ENCODE results near the gene ITPR2.
"Not testable (repeated sequence)": the region's sequence is repeated elsewhere in the genome, so short reads cannot be mapped to it uniquely, and the experiment has no call there.

The ITPR2 gene

DNA sequence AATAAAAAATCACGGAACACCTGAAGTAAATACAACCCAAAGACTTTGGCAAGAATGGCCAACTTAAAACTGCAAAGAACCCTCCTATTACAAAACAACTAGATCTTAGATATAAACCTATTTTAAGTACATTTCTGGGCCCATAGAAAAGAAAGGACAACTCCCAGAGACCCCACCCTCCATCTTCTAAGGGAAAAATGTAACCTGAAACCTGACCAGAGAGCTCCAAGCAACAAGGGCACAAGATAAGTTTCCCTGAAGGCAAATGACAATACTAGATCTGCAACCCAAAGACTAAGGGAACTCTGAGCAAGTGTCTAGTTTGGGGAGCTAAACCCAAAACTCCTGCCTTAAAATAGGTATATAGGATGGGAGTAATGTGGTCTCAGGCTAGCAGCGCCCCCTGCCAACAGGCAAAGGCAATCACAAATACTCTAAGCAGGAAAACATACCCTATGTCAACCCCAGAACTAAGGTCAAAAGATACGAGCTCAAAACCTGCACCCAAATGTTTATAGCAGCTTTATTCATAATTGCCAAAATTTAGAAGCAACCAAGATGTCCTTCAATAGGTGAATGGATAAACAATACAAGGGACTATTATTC is 218.9 kb downstream of the ITPR2 start:
- peak; percentile 40 for DNase-seq

DNA sequence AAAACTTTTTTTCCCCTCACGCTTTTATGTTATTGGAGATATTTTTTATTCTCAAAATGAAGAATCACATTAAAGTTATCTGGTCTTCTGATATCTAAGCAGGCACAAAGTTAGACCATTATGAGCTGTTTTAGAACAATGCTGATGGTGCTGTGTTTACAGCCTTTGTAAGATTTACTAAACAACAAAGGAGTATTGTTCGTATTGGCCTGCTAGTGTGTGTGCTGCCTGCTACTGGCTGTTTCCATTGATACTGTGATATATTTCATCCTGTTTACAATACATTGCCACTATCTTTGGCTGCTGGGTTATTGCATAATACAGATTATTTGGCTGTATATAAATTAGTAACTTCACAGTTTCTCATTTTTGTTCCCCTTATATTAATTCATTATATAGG is 220.8 kb downstream of the ITPR2 start:
- DNase-seq: no peak

- DNase-seq: no peak
Measured at GRCh38 chr12:26611598-26611997, 221.4 kb downstream of the ITPR2 start.

DNA sequence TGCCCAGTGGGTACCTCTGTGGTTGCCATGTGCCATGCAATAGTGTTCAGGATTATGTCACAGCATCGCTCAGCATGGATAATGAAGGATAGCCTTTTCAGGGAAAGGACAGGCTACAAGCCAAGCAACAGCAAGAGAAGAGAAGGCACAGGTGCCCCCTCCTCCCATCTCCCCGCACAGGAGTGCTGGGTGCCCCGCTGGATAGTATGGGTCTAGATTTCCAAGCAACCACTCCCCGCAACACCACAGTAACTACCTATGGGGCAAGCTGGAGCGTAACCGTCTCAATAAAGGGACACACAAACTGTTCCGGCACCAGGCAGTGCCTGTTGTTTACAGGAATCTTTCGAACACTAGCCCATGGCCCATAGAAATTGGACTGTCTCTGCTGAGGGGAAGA is 222.2 kb downstream of the ITPR2 start:
- no peak for DNase-seq

DNA sequence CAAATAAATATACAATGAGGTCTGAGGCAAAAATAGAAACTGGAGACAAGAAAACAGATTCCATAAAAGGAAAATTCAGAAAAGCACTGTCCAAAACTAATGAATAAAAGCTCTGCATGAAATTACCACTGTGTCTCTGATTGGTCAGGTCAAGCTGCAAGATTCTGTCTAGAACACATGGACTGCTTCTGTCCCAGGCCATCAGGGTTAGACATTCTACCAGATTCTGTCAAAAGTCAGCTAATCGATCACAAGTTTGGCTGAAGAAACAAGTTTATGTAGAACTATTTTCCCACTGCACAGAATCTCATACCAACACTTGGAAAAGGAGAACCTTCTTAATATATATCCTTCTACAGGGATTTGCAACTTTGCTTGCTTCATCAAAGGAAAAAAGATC is 223.0 kb downstream of the ITPR2 start:
- DNase-seq: no peak

GRCh38 chr12:26608706-26609105 is 224.3 kb downstream of the ITPR2 start:
- no peak for DNase-seq

GRCh38 chr12:26608273-26608672 is 224.7 kb downstream of the ITPR2 start:
- DNase-seq: no peak

GRCh38 chr12:26606911-26607310 is 226.1 kb downstream of the ITPR2 start:
- no peak for DNase-seq

DNA sequence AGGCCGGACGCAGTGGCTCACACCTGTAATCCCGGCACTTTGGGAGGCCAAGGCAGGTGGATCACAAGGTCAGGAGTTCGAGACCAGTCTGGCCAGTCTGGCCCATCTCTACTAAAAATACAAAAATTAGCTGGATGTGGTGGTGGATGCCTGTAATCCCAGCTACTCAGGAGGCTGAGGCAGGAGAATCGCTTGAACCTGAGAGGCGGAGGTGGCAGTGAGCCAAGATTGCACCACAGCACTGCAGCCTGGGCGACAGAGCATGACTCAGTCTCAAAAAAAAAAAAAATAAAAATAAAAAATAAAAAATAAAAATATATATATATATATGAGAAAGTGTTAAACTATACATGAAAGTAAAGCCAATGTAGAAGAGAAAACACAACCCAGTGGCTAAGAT is 228.2 kb downstream of the ITPR2 start:
- not testable (repeated sequence) for DNase-seq

- DNase-seq: no peak
Measured at GRCh38 chr12:26599096-26599695, 233.8 kb downstream of the ITPR2 start.

- DNase-seq: no peak
Measured at GRCh38 chr12:26595806-26596205, 237.2 kb downstream of the ITPR2 start.

- DNase-seq: no peak
Measured at GRCh38 chr12:26580619-26581018, 252.4 kb downstream of the ITPR2 start.

DNA sequence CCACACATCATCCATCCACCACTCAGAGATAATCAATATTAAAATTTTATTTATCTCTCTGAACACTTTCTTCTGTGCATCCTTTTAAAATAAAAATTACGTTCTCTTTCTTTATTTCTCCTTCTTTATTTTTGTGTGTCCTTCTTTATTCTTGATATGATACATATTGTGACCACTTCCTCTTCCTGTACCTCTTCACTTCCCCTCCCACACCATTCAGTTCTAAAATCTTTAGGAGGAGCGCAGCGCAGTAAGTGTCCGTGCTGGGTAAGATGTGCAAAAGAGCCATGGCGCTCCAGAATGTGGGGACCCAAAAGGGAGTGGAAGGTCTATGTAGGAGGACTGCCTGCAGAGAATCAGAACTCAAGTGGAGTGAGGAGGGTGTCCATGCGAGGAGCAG is 256.7 kb downstream of the ITPR2 start:
- DNase-seq: no peak

DNA sequence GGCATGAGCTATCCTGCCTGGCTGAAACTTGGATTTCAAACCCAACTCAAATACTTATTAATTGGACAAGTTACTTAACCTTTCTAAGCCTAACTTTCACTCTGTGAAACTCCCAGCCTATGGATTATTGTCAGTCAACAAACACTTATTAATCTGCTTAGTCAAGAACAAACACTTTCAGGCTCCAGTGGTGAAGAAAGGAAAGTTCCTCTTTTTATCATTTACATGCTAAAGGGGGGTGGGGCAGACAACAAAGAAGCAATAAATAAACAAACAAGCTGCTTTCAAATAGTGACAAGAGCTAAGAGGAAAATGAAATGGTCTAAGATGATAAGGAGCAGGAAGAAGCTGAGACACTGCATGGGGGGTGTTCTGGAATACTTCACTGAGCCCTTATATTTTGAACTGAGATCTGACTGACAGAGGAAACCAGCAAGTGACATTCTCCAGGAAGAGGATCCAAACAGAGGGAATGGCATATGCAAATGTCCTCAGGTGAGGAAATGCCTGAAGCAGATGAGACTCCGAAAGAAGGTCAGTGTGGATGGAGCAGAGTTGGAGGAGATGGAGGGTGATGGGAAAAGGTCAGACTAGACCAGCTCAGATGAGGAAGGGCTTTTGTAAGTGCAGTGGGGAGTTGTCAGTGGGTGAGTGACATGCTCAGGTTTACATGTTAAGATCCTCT is 259.6 kb downstream of the ITPR2 start:
- no peak for DNase-seq

DNA sequence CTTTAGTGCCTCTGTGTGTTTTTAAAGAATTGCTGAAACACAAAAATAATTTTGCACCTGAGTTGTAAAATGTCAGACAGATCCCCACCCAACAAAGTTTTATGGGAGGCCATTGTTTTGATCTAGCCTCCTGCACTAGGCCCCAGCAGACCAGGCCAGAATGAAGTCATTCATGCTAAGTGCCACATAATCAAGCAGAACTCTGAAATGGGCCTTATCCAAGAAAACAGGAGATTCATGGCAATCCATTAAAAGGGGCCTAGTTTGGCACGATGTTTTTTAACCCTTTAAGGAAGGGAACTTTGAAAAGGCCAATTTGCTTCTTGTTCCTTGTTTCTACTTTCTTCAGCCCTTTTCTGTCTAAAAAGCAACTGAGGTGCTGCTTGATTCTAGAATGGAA is 260.9 kb downstream of the ITPR2 start:
- no peak for DNase-seq

DNA sequence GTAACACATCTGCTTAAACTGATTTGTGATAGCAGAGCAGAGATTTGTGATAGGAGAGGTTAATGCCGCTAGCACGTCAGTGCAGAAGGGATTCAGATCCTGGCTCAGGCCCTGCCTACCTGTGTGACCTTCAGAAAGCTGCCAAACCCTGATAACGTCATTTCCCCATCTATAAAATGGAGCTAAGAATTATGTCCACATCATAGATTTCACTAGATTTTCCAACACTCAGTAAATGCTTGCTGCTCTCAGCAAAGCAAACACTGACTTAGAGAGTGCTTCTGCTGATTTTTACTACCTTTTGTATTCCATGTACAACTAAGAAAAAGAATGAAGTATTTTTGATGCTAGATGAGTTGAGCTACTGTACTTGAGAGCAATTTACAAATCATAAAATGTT is 261.4 kb downstream of the ITPR2 start:
- no peak for DNase-seq

DNA sequence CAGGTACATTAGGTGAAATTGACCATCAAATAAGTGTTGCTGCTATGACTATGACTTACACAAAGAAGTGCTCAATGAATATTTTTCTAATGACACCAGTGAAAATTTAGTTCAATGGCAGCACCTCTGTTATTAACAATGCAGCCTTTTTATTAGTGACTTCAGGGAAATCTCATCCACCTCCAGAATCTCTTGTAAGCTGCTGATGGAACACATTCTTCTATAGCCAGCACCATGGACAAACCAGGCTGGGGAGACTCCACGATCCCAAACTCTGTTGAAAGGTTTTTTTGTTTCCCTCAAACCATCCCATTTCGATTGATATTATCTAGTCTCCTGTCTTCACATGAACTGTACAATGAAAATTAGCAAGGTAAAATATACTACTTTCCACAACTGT is 265.9 kb downstream of the ITPR2 start:
- DNase-seq: no peak

GRCh38 chr12:26566675-26567074 is 266.3 kb downstream of the ITPR2 start:
- DNase-seq: peak; percentile 35

DNA sequence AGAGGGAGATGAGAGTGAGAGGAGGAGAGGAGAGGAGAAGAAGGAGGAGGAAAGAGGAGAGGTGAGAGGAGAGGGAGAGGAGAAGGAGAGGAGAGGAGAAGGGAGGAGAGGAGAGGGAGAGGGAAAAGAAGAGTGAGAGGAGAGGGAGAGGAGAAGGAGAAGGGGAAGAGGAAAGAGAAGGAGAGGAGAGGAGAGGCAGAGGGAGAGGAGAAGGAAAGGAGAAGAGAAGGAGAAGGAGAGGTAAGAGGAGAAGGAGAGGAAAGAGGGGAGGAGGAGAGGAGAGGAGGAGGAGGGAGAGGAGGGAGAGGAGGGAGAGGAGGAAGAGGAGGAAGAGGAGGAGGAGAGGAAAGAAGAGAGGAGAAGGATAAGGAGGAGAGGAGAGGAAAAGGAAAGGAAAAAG is 266.8 kb downstream of the ITPR2 start:
- DNase-seq: no peak

DNA sequence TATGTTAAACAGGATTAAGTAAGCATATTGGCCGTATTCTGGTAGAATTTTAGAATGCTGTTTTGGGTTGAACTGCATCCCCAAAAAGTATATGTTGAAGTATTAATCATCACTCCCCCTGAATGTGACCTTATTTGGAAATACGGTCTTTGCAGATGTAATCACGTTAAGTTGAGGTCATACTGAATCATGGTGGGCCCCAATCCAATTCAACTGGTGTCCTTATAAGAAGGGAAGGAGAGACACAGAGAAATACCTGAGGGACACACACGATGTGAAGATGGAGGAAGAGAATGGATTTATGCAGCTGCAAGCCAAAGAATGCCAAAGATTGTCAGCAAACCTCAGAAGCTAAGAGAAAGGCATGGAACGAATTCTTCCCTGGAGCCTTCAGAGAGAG is 268.6 kb downstream of the ITPR2 start:
- no peak for DNase-seq

DNA sequence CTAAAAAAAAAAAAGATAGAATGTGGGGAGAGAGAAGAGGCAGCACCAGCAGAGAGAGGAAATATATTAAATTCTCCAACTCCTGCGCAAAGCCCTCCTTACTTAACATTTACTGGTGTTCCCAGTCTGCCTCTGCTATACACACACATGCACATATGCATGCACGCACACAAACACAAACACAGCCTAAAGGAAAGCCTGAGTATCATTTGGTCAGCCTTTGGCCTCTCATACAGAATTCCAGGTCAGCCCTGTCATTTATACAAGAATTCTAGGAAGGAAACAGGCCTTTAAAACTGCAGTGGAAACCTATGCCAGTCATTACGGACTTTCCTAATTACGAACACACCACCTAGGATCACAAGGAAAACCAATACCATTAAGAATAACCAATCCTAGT is 269.4 kb downstream of the ITPR2 start:
- no peak for DNase-seq

GRCh38 chr12:26557326-26557725 is 275.7 kb downstream of the ITPR2 start:
- no peak for DNase-seq

DNA sequence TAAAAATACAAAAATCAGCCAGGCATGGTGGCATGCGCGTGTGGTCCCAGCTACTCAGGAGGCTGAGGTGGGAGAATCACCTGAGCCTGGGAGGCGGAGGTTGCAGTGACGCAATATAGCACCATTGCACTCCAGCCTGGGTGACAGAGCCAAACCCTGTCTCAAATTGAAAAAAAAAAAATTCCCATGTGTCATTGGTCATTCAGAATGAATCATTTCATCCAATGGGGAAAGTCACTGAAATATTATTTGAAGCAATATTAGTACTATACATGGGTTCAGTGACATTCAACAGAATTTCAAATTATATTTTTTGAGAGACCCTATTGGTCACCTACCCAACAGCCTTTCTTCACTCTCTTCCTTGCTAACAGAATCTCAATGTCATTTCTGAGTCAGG is 276.1 kb downstream of the ITPR2 start:
- no peak for DNase-seq

DNA sequence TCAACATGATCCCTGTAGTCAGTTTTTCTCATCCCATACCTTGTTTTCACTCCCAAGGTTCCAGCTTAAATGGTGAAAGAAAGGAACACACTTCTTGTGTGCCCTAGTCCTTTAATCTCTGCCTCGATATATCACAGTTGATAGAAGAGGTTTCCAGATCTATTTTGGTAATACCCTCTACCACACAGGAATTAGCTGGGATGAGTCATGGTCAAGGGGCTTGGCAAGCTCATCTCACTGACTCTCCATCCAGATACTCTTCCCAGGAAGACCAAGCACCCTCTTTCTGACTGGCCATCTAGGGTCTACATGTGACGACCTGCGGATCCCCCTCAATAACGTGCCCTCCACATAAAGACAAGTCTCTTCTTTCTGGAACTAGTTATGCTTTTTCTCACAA is 277.9 kb downstream of the ITPR2 start:
- no peak for DNase-seq

GRCh38 chr12:26554332-26554731 is 278.7 kb downstream of the ITPR2 start:
- DNase-seq: no peak

Data from left hindlimb (tissue), 1 donor.